CD1c-positive myeloid dendritic cell (primary cell): Measurements from ENCODE around the gene MYO18A.
"Not testable (repeated sequence)": the region's sequence is repeated elsewhere in the genome, so short reads cannot be mapped to it uniquely, and the experiment has no call there.

ENCODE experiments used
- DNase-seq: peaks from one replicate; pipeline ENCODE4 v3.0.0-alpha.2; 2016; ENCODE audit errors: extremely low spot score

The MYO18A gene, protein sequence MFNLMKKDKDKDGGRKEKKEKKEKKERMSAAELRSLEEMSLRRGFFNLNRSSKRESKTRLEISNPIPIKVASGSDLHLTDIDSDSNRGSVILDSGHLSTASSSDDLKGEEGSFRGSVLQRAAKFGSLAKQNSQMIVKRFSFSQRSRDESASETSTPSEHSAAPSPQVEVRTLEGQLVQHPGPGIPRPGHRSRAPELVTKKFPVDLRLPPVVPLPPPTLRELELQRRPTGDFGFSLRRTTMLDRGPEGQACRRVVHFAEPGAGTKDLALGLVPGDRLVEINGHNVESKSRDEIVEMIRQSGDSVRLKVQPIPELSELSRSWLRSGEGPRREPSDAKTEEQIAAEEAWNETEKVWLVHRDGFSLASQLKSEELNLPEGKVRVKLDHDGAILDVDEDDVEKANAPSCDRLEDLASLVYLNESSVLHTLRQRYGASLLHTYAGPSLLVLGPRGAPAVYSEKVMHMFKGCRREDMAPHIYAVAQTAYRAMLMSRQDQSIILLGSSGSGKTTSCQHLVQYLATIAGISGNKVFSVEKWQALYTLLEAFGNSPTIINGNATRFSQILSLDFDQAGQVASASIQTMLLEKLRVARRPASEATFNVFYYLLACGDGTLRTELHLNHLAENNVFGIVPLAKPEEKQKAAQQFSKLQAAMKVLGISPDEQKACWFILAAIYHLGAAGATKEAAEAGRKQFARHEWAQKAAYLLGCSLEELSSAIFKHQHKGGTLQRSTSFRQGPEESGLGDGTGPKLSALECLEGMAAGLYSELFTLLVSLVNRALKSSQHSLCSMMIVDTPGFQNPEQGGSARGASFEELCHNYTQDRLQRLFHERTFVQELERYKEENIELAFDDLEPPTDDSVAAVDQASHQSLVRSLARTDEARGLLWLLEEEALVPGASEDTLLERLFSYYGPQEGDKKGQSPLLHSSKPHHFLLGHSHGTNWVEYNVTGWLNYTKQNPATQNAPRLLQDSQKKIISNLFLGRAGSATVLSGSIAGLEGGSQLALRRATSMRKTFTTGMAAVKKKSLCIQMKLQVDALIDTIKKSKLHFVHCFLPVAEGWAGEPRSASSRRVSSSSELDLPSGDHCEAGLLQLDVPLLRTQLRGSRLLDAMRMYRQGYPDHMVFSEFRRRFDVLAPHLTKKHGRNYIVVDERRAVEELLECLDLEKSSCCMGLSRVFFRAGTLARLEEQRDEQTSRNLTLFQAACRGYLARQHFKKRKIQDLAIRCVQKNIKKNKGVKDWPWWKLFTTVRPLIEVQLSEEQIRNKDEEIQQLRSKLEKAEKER (N-terminal part only)

DNA sequence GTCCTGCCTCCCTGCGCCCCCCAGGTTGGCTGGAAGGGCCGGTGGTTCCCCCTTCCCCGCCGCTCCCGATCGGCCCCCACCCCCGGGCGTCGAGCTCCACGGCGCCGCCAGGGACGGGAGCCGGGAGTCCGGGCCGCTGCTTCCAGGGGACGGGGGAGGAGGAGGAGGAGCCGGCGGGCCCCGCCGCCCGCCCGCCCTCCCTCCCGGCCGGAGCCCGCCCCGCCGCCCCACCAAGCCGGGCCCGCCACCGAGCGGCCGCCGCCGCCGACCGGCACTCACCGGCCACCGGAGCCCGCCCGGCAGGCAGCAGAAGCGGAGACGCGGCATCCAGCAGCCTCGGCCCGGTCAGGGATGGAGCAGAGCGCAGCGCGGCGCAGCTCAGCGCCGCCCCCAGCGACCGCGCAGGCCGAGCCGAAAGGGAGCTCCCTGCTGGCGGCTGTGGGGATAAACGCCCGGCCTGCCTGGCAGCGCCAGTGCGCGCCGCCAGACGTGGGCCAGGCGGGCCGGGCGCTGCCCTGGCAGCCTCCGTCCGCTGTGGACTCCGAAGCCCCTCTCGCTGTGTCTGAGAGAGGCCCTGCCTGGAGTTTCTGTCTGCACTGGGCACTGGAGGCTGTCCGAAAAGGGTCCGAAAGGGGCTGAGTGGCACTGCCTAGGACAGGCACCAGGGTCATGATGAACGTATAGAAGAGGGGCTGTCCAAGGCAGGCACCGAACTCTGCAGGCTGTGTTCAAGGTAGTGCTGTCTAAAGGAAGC is at the start of gene MYO18A:
Gene MYO18A, minus strand, starts transcription at position 365 of the 754 bp plus-strand sequence. CDS start 13,458 bp downstream, outside the sequence.
- peak; percentile 89 for DNase-seq

DNA sequence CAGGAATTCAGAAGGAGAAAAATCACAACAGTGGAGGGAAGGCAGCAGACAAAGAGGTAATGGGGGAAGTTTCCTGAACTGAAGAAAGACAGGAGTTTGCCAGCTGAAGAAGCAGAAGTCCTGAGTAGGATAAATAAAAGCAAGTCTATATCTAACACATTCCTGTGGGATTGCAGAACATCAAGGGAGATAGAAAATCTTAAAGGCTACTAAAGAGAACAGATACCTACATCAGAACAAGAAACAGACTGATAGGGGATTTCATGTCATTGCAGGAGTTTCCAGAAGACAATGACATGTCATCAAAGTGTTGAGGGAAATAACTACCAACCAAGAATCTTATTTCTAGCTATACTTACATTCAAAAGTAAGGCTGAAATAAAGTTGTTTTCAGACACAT is 45.2 kb upstream of the MYO18A start:
- no peak for DNase-seq

DNA sequence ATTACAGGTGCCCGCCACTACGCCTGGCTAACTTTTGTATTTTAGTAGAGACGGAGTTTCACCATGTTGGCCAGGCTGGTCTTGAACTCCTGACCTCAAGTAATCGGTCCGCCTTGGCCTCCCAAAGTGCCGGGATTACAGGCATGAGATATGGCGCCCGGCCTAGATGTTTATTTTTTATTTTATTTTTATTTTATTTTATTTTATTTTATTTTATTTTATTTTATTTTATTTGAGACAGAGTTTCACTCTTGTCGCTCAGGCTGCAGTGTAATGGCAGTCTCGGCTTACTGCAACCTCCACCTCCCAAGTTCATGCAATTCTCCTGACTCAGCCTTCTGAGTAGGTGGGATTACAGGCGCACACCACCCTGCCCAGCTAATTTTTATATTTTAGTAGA is 41.1 kb upstream of the MYO18A start:
- DNase-seq: not testable (repeated sequence)

DNA sequence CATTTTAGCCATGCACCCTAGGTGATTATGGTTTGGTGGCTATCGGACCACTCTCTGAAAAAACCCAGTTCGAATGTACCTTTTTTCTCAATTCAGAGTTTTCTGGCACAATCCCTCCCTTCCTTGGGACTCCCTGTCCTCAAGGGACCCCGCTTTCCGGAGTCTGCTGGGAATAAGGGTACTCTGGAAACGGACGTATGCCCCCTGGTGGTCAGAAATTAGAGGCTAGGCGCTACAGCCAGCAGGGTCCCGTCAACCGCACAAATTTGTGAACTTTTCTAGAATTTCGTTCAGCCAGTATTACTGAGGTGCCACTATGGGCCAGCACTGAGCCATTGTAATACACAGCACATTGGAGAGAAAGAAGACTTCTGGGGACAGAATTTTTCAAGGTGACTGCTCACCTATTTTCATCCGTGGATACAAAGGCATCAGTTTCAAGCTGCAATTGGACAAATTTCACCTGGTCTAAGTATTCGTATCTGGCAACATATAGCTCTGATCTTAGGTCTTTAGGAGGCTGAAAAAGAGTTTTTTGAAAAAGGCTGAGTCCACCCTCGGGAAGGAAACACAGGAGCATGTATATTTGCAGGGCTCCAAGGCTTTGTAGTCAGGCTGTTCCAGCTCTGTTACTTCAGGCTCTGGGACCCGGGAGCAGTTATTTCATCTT is 39.3 kb upstream of the MYO18A start:
- peak; percentile 82 for DNase-seq

DNA sequence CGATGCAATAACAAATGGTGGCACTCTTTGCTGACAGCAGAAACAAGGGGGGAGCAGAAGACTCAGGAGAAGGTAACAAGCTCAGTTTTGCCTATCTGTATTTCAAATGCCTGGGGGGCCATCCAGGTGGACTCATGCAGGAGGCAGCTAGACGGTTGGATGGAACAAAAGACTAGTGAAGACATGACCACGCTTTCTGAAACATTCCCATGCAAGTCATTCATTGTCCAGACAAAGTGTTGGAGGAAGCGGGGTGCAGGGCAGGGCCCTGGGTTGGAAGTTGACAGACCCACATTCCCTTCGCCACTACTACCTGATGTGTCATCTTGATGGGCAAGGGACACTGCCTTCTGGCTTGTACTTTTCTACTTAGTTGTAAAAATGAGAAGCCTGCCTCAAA is 36.7 kb upstream of the MYO18A start:
- no peak for DNase-seq

DNA sequence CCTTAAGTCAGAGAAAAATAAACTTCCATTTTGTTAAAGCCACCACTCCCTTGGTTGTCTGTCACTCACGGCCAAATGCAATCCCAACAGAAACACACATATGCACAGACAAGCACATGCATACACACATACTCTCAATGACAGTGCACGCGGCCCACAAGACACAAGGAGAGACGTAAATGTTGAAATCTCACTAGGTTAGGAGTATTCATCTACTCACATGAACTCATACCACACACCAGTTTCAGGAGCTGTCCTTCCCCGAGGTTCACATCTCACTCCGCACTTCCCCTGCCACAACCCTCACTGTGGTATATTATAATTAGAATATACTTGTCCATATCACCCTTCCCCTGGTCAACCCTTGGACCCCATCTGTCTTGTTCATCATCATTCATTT is 36.0 kb upstream of the MYO18A start:
- no peak for DNase-seq

DNA sequence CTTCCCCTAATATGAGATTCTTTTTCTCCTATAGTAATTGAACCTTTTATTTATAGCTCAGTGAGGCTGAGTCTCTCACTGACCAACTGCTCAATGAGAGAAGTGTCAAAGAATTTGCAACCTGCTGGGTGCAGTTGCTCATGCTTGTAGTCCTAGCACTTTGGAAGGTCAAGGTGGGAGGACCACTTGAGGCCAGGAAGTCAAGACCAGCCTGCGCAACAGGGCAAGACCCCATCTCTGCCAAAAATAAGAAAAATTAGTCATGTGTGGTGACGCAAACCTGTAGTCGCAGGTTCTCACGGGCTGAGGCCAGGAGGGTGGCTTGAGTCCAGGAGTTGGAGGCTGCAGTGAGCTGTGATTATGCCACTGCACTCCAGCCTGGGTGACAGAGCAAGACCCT is 35.5 kb upstream of the MYO18A start:
- DNase-seq: no peak

DNA sequence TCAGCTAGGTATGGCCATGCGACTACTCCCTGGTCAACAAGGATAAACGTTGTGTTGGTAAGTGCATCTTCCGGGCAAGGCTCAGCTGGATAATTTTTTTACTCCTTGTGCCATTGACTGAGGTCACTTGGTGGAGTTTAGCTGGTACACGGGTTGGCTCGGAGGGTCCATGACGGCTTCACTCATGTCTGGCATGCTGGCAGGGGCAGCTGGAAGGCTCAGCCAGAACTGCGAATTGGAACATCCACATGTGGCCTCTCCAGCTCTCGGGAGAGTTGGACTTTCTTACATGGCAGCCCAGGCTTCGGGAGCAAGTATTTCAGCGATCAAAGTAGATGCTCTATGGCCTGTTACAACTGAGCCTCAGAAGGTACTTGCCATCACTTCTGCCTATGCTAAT is 35.0 kb upstream of the MYO18A start:
- DNase-seq: no peak

DNA sequence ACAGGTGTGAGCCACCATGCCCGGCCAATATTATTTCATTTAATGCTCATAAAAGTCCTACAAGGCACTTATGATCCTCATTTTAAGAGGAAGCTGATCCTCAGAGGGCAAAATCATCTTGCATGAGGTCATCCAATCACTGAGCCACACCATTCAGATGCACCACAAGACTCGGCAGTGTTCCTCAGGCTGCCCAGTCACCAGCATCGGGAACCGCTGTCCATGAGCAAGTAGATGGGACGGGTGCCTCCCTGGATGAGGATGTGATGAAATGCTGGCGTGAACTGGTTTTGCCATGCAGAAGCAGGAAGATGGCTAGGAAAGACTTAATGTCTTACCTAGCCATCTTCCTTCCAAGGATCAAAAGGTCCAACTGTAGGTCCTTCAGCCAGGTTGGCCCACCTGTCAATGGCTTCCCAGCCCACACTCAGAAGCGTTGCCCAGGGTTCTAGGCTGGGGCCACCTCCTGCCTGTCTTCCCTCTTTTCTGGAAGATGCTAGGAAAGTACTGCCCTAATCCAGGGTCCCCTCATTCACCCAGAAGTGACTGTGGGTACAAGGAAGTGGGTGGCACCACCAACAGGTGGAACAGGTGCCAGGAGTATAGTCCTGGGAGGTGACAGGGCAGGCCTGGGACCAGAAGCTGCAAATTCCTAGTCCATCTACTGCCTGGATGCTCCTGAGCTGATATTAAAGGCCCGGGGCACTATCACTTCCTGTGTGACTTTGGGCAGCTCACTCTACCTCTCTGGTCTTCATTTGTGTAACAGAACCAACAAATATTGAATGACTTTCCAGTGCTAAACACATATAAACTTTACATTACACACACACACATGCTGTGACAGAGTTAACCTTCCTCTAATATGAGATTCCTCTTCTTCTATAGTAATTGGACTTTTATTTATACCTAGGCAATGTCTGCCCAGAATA is 34.3 kb upstream of the MYO18A start:
- DNase-seq: peak; percentile 90

DNA sequence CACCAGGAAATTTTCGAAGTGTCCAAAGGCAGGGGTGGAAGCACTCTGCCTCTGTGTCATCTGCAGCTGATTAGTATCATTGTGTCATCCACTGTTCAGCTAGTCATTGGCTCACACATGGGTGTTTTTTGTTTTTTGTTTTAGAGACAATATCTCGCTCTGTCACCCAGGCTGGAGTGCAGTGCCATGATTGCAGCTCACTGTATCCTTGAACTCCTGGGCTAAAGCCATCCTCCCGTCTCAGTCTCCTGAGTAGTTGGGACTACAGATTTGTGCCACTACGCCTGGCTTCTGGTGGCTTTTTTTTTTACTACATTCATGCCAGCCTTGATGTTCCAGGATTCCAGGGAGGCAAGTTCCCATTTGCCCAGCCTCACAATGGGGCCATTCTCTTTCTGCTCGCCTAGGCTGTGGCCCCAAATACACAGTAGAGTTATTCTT is 32.5 kb upstream of the MYO18A start:
- peak; percentile 50 for DNase-seq

DNA sequence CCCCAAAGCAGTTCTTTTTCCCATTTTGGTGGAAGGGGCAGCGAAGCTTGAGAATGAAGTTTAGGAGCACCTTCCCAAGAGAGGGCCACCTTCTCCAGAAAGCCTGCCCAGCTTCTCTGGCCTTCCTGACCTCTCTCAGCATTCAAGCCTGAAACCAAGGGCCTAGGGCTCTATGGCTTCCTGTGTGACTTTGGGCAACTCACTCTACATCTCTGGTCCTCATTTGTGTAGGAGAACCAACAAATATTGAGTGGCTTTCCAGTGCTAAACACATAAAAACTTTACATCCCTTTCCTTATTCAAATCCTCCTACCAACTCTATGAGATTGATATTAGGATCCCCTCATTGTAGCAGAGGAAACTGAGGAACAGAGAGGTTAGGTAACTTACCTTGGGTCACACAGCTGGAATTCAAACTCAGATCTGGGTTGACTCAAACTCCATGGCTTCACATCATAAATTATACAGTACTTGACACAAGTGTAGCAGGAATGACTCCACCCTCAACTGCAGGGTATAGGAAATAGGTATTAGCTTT is 32.0 kb upstream of the MYO18A start:
- DNase-seq: no peak

DNA sequence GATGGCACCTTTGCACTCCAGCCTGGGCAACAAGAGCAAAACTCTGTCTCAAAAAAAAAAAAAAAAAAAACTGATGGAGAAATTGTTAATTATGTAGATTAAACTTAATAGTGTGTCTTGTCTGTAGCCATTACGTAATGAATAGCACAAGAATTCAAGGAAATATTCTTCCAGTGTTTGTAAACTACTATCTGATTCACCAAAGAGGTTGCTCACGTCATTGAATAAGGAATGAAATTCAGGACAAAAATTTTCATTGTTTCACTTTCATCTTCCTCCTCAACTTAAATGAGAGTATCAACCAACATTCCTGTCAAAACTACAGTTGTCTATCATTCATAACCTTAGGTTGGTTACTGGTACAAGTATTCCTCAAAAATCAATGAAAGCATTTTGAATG is 30.7 kb upstream of the MYO18A start:
- no peak for DNase-seq

DNA sequence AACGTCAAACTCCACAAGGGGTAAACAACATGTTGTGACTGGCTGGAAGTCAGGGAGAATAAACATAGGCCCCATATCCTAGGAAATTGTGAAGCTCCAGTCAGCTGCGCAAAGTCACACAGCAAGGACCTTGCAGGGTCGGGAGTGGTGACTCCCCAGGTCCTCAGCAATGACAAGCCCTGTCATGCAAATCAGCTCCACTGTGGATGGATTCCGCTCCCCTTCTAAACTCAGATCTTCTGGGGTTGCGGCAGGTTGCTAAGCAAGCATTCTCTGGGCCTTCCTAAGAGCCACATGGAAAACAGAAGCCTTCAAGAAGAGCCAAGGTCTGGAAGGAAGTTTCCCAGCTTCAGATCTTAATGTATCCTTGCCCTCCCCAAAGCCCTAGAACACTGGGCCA is 28.9 kb upstream of the MYO18A start:
- no peak for DNase-seq

DNA sequence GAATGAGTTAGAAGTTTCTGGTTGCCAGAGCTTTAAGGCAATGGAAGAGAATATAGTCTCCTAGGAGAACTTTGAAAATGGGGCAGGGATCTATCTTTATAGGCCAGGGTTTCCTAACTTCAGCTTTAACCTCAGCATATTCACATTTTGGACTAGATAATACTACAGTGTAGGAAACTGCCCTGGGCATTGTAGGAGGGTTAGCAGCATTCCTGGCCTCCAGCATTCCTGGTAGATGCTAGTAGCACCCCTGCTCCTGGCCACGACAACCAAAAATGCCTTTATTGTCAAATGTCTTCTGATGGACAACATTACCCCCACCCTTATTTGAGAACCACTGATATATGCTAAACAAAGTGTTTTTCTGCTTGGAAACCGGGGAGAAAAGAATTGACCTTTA is 27.8 kb upstream of the MYO18A start:
- no peak for DNase-seq

DNA sequence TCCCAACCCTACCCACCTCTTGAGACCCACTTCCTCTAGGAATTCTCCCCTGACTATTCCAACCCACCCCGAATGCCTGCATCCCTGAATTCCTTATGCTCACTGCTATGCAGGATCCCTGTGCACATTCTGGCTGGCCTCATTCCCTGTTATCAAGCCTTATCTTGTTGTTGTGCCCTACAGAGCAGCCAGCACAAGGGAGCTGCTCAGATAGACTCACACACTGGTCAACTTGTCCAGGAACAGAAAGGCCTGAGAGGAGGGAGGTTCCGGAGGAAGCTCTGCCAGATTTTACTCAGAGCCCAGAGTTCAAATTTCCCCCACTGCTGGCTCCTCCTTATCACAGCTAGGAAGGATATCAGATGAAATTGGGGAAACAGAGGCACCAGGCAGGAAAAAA is 24.8 kb upstream of the MYO18A start:
- DNase-seq: no peak

DNA sequence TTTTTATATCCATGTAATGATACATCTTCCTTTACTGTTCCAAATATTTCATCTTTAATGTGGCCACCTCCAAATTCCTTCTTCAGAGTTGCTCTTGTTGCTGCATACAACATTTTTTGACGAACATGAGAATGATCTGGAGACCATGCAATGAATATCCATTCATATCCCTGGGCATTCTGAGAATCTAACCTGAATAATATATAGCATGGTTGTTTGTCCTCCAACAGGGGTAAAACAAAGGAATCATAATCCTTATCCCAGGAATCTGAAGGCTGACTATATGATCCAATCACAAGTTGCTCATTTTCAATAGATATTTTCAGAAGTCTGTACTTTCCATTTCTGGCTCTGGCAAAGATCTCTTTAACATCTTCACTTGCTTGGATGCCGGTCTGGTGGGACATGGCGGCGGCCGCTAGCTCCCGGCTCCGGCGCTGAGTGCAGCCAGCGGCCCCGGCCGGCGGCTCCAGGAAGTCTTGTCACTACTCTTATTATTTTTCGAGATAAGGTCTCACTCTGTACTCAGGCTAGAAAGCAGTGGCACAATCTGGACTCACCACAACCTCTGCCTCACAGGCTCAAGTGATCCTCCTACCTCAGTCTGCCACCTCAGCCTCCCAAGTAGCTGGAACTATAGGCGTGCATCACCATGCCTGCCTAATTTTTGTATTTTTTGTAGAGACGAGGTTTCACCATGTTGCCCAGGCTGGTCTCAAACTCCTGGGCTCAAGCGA is 24.0 kb upstream of the MYO18A start:
- not testable (repeated sequence) for DNase-seq

DNA sequence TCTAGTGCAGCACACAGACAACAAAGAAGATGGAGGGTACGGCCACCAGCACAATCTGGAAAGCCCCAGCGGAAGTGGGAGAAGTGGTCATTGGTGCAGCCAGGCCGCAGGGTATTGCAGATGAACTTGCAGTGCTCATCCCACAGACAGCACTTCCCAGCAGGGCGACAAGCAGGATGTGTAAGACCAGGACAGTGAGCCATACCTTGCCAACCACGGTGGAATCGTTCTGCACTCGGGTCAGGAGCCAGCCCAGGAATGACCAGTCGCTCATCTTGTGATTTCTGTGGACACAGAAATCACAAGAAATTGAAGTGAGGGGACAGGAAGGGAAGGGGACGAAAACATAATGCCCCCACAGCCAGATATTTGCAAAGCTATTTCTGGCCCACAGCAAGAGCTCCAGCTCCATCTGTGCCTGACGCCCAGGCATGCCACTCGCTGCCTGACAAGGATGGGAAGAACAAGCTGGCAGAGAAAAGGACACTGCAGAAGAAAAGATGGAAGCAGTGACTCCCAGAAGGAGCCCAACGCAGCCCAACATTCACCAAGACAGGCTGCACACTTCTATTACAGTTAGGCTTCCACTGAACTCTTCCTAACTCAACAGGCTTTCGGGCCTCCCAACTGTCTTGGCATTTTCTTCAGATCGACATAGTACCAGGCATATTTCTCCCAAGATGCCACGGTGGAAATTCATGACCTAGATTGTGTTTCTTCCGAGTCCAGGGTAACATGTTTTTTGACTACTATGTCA is 17.5 kb upstream of the MYO18A start:
- DNase-seq: no peak
